Adrenal gland (tissue), 5 donors: ENCODE data around the gene C12orf43.

ENCODE experiments used
- POLR2A ChIP-seq, 2 donors: fragments of 450-650 bp; IDR thresholded peaks; one replicate each; pipeline ENCODE4 v1.6.1; 2017; ENCODE audit warnings: antibody characterized with exemption in 2 of 2, mild to moderate bottlenecking in 2 of 2, moderate library complexity in 1 of 2
- TF ChIP-seq, protein P1 (sequence below), 6 experiments: fragments of 450-650 bp in 4 of 6; fragments of 200-600 bp in 2 of 6; sonication (generic) in 1 of 6; IDR thresholded peaks; 1 replicate in 5 of 6; 2 replicates in 1 of 6; pipeline versions ENCODE4 v1.5.1 to v1.8.0; 2016 to 2021; ENCODE audit warnings: antibody characterized with exemption in 6 of 6, mild to moderate bottlenecking in 2 of 6, moderate library complexity in 1 of 6
- donor health status: DM: no; HTN: no; CAD: no.

DNA sequence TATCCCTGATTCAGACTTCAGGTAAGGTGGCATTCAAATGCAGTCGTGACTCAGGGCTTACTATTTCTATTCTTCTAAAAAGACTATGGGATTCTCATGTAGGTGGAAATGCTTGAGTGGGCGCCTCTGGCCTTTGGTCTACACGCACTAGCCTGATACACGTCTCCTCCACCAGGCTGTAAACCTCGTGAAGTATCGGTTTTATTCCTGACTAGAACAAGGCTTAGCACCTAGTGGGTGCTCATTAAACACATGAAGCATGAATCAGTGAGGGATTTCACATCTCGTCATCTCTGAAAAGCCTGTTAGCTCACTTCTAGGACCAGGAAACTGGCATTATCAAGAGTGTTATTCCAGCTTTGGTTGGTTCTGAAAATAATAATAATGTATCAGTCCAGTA, 55.6 kb downstream of the C12orf43 start:
- TF ChIP-seq, protein P1, sequence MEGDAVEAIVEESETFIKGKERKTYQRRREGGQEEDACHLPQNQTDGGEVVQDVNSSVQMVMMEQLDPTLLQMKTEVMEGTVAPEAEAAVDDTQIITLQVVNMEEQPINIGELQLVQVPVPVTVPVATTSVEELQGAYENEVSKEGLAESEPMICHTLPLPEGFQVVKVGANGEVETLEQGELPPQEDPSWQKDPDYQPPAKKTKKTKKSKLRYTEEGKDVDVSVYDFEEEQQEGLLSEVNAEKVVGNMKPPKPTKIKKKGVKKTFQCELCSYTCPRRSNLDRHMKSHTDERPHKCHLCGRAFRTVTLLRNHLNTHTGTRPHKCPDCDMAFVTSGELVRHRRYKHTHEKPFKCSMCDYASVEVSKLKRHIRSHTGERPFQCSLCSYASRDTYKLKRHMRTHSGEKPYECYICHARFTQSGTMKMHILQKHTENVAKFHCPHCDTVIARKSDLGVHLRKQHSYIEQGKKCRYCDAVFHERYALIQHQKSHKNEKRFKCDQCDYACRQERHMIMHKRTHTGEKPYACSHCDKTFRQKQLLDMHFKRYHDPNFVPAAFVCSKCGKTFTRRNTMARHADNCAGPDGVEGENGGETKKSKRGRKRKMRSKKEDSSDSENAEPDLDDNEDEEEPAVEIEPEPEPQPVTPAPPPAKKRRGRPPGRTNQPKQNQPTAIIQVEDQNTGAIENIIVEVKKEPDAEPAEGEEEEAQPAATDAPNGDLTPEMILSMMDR (IDR thresholded peaks at IDR 0.05): no peak
- no peak for TF ChIP-seq POLR2A (IDR thresholded peaks at IDR 0.05)
